Measurements from ENCODE around the gene SLC44A1.
"Not testable (repeated sequence)": the region's sequence is repeated elsewhere in the genome, so short reads cannot be mapped to it uniquely, and the experiment has no call there.

Gene SLC44A1

GRCh38 chr9:105259731-105260612, 15.5 kb downstream of the SLC44A1 start:
- Histone ChIP-seq H2AFZ (ENCODE audit: low read depth) (no peak overlapping the region), H3K27ac (peak overlapping the region; percentile 76), H3K9ac (peak overlapping the region; percentile 23; the same call in 1 of the 2 replicates), H3K4me1 (ENCODE audit: low read depth, poor library complexity, severe bottlenecking) (peaks cover 100% of the 10 kb centered on the region), H3K4me3 (IDR thresholded peaks at IDR 0.05; ENCODE audit: insufficient read depth, low read depth, low read length) (no peak overlapping the region), H4K20me1 (ENCODE audit: insufficient read depth) (no peaks in the 10 kb centered on the region), H3K4me2 (peak overlapping the region; percentile 56), H3K79me2 (ENCODE audit: insufficient read depth, low read depth) (peaks cover 88% of the 10 kb centered on the region), H3K27me3 (ENCODE audit: insufficient read depth, low read depth) (no peaks in the 10 kb centered on the region), H3K36me3 (ENCODE audit: insufficient read depth) (no peaks in the 10 kb centered on the region)
- TF ChIP-seq CTCF (conservative IDR thresholded peaks at IDR 0.05; ENCODE audit: low read depth, low read length), result no peak

- Histone ChIP-seq H3K4me3 (IDR thresholded peaks at IDR 0.05; ENCODE audit: insufficient read depth, low read depth, low read length) (no peak overlapping the region), H4K20me1 (ENCODE audit: insufficient read depth) (no peaks in the 10 kb centered on the region), H3K36me3 (ENCODE audit: insufficient read depth) (no peaks in the 10 kb centered on the region), H3K27me3 (ENCODE audit: insufficient read depth, low read depth) (no peaks in the 10 kb centered on the region), H3K27ac (peak overlapping the region; percentile 26; the same call in 1 of the 2 replicates), H3K4me2 (peak overlapping the region; percentile 37; the same call in 1 of the 2 replicates), H3K4me1 (ENCODE audit: low read depth, poor library complexity, severe bottlenecking) (peaks cover 79% of the 10 kb centered on the region), H3K79me2 (ENCODE audit: insufficient read depth, low read depth) (peaks cover 91% of the 10 kb centered on the region), H3K9ac (no peak overlapping the region), H2AFZ (ENCODE audit: low read depth) (no peak overlapping the region)
- no peak for TF ChIP-seq CTCF (conservative IDR thresholded peaks at IDR 0.05; ENCODE audit: low read depth, low read length)
Measured at GRCh38 chr9:105262497-105262896, 18.0 kb downstream of the SLC44A1 start.

DNA sequence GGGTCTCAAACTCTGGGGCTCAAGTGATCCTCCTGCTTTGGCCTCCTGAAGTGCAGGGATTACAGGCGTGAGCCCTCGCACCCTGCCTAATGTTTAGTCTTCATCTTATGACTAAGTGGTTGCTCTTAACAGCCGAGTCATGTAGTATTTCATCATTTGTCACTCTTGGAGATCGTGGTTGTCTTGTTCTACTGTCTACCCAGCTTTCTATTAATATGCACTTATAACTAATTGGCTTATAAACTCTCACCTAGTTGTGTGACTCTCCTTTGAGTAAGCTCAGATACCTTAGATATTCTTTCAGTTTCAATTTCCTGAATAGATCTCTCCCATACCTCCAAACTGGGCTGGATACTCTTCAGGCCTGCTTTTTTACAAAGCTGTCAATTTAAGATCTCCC, 19.9 kb downstream of the SLC44A1 start:
- Histone ChIP-seq H3K27me3 (ENCODE audit: insufficient read depth, low read depth) (no peaks in the 10 kb centered on the region), H3K79me2 (ENCODE audit: insufficient read depth, low read depth) (peaks cover 92% of the 10 kb centered on the region), H3K4me2 (peak overlapping the region; percentile 44), H3K9ac (no peak overlapping the region), H3K4me1 (ENCODE audit: low read depth, poor library complexity, severe bottlenecking) (peaks cover 62% of the 10 kb centered on the region), H3K36me3 (ENCODE audit: insufficient read depth) (no peaks in the 10 kb centered on the region), H3K4me3 (IDR thresholded peaks at IDR 0.05; ENCODE audit: insufficient read depth, low read depth, low read length) (no peak overlapping the region), H4K20me1 (ENCODE audit: insufficient read depth) (no peaks in the 10 kb centered on the region), H3K27ac (peak overlapping the region; percentile 14; the same call in 1 of the 2 replicates), H2AFZ (ENCODE audit: low read depth) (no peak overlapping the region)
- no peak for TF ChIP-seq CTCF (conservative IDR thresholded peaks at IDR 0.05; ENCODE audit: low read depth, low read length)

DNA sequence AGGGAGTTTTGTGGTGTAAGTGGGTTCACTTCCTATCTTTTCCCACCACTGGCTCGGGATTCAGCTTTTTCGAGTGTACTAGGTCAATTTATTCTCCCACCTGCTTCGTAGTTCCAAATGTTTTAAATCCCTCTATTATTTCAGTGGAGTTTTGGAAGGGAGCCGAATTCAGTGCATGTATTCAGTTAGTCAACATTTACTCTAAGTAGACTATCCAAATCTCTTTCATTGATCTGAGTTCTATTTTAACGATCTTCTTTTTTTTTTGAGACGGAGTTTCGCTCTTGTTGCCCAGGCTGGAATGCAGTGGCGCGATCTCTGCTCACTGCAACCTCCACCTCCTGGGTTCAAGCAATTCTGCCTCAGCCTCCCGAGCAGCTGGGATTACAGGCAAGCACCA, 23.8 kb downstream of the SLC44A1 start:
- H3K4me2 ChIP-seq; H3K4me3 ChIP-seq (IDR thresholded peaks at IDR 0.05; ENCODE audit: insufficient read depth, low read depth, low read length); H4K20me1 ChIP-seq (ENCODE audit: insufficient read depth); H3K27ac ChIP-seq; H3K27me3 ChIP-seq (ENCODE audit: insufficient read depth, low read depth); H3K36me3 ChIP-seq (ENCODE audit: insufficient read depth); H3K9ac ChIP-seq; H2AFZ ChIP-seq (ENCODE audit: low read depth): not testable (repeated sequence)
- peaks cover 24% of the 10 kb centered on the region for H3K4me1 ChIP-seq (ENCODE audit: low read depth, poor library complexity, severe bottlenecking)
- peaks cover 96% of the 10 kb centered on the region for H3K79me2 ChIP-seq (ENCODE audit: insufficient read depth, low read depth)

- Histone ChIP-seq H3K4me2 (no peak overlapping the region), H3K4me1 (ENCODE audit: low read depth, poor library complexity, severe bottlenecking) (peaks cover 10% of the 10 kb centered on the region), H3K36me3 (ENCODE audit: insufficient read depth) (no peaks in the 10 kb centered on the region), H3K27ac (no peak overlapping the region), H3K27me3 (ENCODE audit: insufficient read depth, low read depth) (no peaks in the 10 kb centered on the region), H3K4me3 (IDR thresholded peaks at IDR 0.05; ENCODE audit: insufficient read depth, low read depth, low read length) (no peak overlapping the region), H3K9ac (no peak overlapping the region), H4K20me1 (ENCODE audit: insufficient read depth) (peaks cover 3% of the 10 kb centered on the region; the same call in 1 of the 2 replicates), H2AFZ (ENCODE audit: low read depth) (no peak overlapping the region), H3K79me2 (ENCODE audit: insufficient read depth, low read depth) (peaks cover 91% of the 10 kb centered on the region)
- TF ChIP-seq CTCF (conservative IDR thresholded peaks at IDR 0.05; ENCODE audit: low read depth, low read length), result no peak
Measured at GRCh38 chr9:105269593-105269992, 25.1 kb downstream of the SLC44A1 start.
